ENCODE results near the gene MAP2.

DNA sequence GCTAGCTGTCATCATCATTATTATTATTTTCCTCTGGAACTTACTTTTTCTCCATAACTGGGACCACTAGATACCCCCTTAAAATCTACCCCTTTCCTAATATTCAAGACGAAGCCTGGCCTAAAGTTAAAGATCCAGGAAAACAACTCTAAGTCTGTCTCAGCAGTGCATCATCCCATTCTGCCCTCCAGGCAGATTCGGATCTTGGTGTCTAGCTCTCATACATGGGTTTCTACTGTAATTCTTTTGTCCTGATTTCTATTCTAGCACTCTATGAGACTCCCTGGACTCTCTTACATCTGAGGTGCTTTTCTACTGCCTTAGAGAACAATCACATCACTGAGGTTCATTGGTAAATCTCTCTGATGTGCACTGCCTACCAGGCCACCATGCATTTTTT, 35.5 kb downstream of the MAP2 start:
- no peak for TF ChIP-seq POLR2AphosphoS5 (IDR thresholded peaks at IDR 0.05; ENCODE audit: low read depth, low read length)
- TF ChIP-seq SIN3A (IDR thresholded peaks at IDR 0.05; ENCODE audit: low read depth) = no peak
- no peak for TF ChIP-seq RAD21 (IDR thresholded peaks at IDR 0.05; ENCODE audit: low read depth)
- TF ChIP-seq EZH2 (IDR thresholded peaks at IDR 0.05) = no peak
- TF ChIP-seq, protein P1, sequence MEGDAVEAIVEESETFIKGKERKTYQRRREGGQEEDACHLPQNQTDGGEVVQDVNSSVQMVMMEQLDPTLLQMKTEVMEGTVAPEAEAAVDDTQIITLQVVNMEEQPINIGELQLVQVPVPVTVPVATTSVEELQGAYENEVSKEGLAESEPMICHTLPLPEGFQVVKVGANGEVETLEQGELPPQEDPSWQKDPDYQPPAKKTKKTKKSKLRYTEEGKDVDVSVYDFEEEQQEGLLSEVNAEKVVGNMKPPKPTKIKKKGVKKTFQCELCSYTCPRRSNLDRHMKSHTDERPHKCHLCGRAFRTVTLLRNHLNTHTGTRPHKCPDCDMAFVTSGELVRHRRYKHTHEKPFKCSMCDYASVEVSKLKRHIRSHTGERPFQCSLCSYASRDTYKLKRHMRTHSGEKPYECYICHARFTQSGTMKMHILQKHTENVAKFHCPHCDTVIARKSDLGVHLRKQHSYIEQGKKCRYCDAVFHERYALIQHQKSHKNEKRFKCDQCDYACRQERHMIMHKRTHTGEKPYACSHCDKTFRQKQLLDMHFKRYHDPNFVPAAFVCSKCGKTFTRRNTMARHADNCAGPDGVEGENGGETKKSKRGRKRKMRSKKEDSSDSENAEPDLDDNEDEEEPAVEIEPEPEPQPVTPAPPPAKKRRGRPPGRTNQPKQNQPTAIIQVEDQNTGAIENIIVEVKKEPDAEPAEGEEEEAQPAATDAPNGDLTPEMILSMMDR (IDR thresholded peaks at IDR 0.05 in 2 of 3, conservative IDR thresholded peaks at IDR 0.05 in 1 of 3; ENCODE audit: borderline replicate concordance in 1 of 3, insufficient read depth in 1 of 3, low read depth in 2 of 3, low read length in 2 of 3) = no peak
- no peak for TF ChIP-seq EZH2phosphoT487 (IDR thresholded peaks at IDR 0.05; ENCODE audit: borderline replicate concordance)
- TF ChIP-seq POLR2A (IDR thresholded peaks at IDR 0.05; ENCODE audit: borderline replicate concordance, extremely low read depth, insufficient read depth, insufficient read length) = no peak
- TF ChIP-seq, protein P2, sequence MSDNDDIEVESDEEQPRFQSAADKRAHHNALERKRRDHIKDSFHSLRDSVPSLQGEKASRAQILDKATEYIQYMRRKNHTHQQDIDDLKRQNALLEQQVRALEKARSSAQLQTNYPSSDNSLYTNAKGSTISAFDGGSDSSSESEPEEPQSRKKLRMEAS (IDR thresholded peaks at IDR 0.05) = no peak
- TF ChIP-seq, protein P3, sequence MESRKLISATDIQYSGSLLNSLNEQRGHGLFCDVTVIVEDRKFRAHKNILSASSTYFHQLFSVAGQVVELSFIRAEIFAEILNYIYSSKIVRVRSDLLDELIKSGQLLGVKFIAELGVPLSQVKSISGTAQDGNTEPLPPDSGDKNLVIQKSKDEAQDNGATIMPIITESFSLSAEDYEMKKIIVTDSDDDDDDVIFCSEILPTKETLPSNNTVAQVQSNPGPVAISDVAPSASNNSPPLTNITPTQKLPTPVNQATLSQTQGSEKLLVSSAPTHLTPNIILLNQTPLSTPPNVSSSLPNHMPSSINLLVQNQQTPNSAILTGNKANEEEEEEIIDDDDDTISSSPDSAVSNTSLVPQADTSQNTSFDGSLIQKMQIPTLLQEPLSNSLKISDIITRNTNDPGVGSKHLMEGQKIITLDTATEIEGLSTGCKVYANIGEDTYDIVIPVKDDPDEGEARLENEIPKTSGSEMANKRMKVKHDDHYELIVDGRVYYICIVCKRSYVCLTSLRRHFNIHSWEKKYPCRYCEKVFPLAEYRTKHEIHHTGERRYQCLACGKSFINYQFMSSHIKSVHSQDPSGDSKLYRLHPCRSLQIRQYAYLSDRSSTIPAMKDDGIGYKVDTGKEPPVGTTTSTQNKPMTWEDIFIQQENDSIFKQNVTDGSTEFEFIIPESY (IDR thresholded peaks at IDR 0.05; ENCODE audit: extremely low read depth, insufficient replicate concordance, low read length) = no peak
- no peak for TF ChIP-seq JUND (IDR thresholded peaks at IDR 0.05)
- no peak for TF ChIP-seq CEBPB (IDR thresholded peaks at IDR 0.05; ENCODE audit: low read depth)
